HS-27A (cell line): ENCODE results near the gene WDR5.

ENCODE experiments used
- DNase-seq: peaks from one replicate; pipeline ENCODE4 v3.0.0-alpha.2; 2012; ENCODE audit warnings: low read depth, missing footprints

WDR5 gene

DNA sequence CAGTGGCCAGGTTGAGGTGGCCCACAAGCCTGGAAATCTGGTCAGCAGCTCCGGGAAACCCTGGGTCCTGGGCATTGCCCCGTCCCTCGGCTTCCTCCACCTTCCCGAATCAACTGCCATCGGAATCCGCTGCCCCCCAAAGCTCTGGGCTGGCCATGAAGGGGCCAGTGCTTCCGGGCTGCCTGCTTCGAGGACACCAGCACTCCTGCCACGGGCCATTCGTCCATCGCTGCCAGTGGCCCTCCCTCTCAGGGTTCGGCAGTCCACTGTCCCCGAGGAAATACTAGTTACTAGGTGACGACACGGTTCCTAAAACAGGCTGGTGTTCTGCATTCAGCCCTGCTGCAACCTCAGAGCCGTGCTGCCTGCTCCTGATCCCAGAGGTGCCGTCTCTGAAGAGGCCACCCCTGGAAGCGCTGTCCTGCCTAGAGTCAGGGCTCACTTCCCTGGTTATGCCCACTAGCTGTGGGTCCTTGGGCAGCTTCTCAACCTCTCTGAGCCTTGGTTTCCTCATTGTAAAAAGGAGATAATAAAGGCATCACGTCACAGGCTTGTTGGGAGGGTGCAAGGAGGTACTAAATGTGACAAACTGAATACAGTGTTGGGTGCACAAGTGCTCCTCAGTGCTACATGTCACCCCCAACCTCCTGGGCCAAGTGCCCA lies 3.5 kb upstream of the WDR5 start:
- no peak for DNase-seq

DNA sequence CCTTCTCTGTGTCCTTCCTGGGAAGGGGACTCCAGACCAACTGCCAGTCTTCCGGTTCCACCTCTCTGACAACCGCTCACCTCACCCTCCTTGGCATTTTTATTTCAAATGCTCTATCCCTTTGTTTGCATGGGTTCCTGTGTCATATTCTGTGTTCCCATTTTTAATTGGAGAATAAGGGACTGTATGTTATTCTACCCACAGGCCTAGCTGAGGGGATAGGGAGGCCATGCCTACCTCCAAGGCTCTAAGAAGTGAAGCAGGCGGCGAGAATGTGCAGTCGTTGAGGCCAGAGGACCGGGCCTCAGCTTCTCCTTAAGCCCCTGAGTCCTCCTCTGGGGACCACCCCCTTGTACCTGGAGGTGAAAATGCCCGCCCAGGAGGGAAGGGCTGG lies 936 bp upstream of the WDR5 start:
- DNase-seq = no peak

DNA sequence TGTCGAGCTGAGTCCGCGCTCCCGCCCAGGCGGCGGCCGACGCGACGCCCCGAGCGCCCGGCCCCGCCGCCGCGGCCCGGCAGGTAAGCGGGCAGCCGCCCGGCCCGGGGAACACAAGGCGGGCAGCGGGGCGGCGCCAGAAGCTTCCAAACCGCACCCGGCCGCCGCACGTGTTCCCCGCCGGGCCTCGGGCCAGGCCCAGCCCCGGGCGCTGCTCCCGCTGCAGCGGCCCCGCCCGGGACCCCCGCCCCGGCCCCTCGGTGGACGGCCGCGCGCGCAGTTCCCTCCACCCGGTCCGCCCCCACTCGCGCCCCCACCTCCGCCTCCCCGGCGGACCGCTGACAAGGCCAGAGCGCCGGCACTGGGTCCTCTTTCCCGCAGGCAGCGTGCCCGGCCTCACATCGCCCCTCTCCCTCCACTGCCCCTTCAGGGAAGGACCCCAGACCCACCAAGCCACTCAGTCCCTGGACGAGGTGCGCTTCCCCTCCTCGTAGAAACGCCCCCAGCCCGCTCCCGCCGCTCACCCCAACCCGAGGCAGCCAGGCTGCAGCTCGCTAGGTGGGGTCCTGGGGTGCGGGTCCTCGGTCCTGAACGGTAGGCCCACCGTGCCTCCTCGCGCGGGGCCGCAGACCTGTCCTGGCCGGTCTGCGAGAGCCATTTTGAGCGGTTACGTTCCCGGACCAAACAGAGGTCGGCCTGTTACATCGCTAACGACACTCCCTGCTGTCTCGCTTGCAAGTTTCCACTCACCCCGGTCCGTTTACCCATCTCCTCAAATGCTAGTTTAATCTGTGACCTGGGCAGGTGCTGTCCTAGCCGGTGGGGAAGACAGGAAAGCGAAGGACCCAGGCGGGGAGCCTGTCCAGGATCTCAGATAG lies 475 bp downstream of the WDR5 start:
- no peak for DNase-seq

DNA sequence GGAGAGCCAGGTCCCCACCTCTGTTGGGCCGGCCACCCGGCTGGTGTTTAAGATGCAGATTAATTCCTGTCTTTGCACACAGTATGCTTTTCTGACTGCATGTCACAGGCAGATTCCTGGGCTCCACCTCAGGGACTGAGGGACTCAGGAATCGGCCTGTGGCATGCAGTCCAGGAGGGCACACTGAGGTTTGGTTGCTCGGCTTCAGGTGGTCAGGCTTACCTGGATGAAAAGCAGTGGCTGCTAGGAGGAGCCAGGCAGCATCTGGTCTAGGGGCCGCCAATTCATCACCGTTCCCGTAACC lies 1.1 kb downstream of the WDR5 start:
- DNase-seq = no peak

DNA sequence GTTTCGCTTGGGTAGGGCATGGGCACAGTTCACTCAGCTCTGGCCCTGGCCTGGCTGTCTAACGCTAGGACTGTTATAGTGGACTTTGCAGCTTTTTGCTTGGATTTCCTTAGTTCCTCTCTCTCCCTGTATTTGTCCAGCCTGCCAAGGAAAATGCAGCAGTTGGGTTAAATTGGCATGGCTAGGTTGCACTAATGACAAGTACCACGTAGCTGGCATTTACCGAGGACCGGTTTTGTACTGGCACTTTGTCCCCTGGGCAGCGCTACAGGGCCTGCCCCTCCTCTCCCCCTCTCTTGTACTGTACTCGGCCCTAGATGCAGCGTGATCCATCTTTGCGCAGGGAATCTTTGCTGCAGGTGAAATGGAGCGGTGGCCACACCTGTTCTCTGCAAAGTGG lies 2.4 kb downstream of the WDR5 start:
- DNase-seq = no peak

DNA sequence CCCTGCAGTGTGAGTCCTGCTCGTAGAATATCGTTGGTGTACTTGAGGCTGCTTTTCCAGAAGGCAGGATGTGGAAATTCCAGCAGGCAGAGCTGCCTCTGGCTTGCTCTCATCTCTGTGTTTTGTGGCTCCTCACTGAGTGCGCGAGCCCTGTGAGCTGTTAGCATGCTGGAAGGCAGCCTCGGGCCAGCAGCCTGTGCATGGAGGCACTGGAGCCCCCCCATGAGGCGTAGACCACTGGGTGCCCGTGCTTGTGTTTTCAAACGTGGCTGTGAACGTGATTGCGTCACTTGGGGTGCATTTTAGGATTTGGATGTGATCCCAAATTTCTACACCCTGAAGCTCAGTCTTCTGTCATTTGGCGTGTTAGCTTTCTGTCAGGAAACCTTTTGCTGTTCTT lies 3.2 kb downstream of the WDR5 start:
- no peak for DNase-seq

DNA sequence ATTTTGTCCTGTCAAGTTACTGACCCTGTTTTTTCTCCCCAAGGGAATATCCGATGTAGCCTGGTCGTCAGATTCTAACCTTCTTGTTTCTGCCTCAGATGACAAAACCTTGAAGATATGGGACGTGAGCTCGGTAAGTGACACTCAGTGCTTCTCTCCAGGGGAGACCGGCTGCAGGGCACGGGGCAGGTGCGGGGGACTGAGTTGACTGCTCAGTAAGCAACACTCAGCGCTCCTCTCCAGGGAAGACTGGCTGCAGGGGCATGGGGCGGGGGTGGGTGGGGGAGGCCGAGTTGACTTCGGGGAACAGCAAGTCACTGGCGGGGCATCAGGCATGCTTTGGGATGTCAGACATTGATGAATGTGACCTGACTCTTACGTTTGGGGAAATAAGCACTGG lies 6.0 kb downstream of the WDR5 start:
- no peak for DNase-seq

DNA sequence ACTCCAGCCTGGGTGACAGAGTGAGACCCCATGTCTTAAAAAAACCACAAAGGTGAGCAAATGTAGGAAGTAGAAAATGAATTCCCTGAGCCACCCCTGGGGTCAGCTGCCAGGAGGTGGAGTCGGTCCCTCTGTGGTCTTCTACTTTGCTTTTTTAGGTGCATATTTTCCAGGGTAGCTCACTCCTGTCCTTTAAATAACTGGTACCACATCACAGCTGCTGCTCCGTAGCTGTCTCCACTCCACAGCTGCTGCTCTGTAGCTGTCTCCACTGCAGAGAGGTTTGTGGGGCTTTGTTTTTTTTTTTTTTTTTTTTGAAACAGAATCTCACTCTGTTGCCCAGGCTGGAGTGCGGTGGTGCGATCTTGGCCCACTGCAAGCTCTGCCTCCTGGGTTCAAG lies 8.9 kb downstream of the WDR5 start:
- no peak for DNase-seq

DNA sequence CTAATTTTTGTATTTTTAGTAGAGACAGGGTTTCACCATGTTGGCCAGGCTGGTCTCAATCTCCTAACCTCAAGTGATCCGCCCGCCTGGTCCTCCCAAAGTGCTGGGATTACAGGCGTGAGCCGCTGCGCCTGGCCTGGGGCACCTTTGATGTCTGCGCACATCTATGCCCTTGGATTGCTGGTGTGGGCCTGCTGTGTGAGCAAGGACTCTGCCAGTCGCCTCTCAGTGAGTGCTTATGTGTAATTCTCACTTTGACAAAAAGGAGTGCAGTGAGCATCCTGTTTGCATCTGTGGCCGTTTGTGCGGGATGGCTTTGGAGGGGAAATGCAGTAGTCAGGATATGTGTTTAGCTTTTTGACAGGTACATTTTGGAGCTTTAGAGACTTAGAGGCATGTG lies 9.4 kb downstream of the WDR5 start:
- DNase-seq = no peak

DNA sequence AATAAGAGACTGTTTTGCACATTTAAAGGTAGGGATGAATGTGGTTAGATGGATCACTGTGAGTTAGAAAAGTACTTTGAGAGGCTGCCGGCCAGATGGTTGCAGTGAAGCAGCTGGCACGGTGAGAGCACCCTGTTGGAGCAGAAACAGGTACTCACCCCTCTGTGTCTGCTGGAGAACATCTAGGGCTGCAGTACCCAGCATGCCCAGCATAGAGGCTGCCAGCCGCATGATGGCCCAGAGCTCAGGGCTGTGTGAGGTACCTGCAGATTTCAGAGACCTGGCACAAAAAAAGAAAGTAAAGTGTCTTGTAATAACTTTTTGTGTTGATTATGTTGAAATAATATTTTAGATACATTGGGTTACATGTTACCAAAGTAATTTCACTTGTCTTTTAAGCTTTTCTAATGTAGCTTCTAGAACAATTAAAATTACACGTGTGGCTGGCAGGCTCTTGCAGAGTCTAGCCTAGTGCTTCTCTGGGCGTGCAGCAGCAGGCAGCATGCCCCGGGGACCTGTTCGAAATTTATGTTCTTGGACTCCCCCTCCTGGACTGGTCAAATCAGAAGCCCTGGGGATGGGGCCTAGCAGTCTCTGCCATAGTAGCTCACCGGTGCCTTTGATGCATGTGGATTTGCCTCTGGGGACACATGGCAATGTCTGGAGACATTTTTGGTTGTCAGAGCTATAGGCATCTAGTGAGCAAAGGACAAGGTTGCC lies 11.1 kb downstream of the WDR5 start:
- DNase-seq = no peak

DNA sequence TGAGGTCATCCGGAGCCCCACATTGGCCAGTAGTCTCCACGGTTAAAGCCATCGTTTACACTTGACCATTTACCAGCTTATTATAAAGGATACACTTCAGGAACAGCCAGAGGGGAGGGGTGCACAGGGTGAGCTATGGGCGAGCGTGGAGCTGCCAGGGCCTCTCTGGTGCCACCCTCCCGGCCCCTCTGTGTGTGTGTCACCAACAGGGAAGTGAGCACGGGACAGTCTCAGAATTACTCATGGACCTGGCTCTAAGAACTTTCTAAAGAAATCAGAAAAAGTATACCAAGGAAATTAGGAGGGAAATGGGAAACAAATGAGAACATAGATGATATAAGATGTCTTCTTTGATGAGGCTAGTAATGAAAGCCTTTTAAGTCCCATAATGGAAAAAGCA lies 13.5 kb downstream of the WDR5 start:
- no peak for DNase-seq

DNA sequence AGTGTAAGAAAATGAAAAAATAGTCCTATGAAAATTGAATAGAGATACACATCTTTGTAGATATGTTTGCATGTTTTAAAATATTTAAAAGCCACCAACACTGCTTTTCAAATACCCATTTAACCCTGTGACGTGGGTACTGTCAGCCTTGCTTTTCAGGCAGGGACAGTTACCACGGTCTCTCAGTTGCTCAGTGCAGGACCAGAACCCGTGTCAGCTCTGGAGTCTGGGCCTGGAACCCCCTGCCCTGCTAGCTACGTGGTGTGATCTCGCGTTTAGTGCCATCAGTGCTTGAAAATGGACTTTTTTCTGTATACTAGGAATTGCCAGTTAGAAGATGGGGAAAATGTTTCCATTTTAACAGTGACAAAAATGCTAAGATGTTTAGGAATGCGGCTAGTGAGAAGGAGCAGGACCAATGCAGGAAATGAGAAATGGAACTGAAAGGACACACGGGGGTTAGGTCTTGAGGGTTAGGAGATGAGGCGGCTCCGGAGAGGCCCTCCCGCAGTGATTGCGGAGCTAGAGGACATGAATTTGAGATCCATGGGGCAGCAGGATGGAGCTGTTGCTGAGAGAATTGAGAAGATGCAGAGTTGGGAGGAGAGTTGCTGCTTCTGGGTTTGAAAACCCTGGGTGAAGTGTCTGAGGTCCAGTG lies 14.8 kb downstream of the WDR5 start:
- DNase-seq = no peak

DNA sequence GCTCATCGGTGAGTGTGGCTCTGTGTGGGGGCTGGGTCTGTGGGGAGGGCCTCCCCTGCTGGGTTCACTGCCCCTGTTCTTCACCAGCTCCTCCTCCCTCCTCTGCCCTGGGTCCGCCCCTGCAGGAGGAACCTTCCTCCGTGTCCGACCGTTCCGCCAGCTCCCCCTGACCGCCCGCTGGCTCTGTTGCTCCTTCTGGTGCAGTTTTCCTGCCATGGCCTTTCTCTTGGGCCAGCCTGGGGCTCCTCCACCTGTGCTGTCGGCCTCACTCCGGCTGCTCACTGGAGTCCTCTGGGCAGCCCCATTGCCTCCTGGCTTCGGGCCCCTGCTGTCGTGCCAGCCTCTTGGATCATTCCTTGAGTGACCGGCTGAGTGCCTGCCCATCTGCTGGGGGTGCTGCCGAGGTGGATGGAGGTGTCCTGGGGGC lies 16.2 kb downstream of the WDR5 start:
- DNase-seq = no peak

DNA sequence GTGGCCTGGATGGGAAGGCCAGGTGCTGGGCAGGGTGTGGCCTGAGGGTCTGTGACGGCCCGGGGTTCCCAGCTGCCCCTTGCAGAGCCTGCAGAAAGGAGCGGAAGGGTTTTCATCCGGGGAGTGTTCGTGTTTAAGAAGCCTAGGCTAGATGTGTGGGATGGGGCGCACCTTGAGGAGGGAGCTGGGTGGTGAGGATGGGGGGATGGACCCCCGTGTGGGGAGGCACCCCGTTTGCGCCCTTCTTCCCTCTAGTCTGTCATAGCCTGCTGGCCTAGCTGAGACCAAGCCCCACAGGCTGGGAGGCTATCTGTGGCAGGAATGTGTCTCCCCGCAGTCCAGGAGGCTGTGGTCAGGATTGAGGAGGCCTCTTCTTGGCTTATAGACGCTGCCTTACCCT lies 16.6 kb downstream of the WDR5 start:
- no peak for DNase-seq

DNA sequence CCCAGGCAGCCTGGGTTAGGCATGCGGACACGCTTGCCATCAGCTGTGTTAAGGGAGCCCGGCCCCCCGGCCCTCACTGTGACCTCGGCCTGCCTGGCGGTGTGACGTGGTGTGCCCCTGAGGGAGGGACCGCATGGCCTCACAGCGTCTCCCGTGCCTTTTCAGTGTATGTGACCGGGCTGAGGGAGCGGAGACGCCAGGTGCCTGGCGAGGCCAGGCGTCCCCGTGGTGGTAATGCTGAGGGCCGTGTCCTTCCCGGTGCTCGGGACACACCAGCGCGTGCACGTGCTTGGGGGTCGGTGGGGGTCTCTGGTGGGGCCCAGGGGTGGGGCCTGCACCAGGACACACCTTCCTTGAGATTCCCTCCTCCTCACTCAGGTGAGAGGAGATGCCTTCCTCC lies 17.6 kb downstream of the WDR5 start:
- no peak for DNase-seq

DNA sequence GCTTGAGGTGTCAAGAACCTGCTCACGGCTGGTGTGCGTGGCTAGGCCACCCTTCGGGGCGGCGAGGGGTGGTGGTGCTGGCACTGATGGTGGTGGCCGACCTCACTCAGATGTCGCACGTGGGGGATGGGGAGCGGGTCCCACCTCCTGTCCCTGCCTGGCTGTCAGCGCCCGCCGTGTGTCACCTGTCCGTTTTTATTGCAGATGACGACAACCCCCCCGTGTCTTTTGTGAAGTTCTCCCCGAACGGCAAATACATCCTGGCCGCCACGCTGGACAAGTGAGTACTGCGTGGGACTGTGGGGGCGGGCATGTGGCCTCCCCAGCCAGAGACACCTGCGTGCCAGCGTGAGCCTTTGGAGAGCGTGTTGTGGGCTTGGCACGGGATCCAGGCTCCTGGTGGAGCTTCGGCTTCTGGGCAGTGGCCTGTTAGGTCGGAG lies 18.4 kb downstream of the WDR5 start:
- DNase-seq = no peak

DNA sequence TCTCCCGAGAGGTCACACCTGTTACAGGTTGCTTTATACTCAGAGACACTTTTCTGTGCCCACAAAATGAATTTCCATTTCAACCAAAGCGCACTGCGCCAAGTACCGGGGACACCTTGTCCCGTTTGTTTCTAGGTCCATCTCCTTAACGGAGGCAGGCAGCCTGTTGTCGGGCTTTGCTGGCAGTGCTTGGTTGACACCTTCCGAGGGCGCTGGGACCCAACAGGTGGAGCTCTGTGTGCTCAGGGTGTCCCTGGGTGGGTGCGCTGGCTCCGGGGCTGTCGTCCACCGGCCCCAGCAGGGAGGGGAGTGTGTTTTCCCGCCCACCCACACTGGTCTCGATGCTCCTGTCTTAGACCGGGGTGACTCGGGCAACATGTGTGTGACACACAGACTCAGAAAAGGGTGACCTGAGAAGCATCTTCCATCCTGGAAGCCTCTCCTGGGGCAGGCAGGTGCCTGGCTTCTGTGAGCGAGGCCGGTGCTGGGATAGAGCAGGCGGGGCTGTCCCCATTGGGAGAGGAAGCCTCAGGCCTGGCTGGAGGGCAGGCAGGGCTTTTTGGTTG lies 20.0 kb downstream of the WDR5 start:
- DNase-seq = no peak

DNA sequence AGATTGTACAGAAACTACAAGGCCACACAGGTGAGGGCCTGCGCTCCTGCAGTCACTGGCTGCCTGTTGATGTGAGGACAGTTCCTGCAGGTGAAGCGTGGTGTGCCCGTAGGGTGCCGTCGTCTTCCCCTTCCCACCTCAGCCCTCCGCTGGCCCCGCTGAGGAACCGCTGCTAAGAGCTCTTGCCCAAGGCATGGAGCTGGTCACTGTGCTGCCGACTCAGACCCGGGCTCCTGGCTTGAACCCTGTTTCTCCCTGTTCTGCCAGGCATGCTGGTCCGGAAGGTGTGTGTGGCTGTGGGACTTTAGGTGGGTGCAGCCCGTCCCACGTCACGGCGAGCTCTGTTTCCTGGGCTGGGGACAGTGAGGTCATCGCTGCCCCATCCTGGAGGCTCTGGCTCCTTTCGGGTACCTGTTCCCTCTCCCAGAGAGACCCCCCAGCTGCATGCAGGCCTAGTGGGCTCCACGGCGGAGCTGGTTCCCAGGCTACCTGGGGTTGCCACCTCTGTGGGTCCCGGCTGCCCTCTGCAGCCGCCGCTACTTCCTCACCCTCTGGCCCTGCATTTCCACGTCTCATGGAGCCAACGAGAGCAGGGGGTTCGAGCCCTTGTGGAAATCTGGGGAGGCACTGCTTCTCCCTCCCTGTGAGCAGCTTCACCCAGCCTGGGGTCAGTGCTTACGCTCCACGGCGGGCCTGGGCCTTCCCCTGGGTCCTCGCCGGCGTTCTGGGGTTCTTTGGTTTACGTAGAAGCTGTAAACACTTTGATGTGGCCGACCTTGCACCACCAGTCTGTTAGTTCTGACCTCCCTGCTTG lies 20.9 kb downstream of the WDR5 start:
- DNase-seq = no peak

DNA sequence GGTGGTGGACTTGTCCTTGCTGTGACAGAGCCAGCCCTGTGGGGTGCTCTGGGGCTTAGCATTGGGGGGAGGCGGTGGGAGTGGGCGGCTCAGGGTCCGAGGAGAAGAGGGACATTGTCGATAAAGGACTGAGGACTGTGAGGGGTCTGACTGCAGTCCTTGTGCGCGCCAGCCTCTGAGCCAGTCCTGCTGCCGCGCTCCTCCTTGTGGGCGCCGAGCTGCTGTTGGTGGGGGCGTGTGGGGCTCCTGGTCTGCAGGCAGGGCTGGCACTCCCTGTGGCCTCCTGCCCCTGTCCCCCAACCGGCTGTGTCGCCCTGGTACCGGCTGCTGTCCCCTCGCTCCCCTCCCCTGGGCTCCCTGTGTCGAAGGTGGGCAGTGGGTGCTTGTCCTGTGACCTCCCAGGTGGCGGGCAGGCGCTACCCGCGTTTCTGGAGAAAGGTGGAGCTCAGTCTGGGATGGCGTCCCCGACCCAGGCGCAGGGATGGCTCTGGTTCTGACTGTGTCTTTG lies 21.6 kb downstream of the WDR5 start:
- DNase-seq = no peak

DNA sequence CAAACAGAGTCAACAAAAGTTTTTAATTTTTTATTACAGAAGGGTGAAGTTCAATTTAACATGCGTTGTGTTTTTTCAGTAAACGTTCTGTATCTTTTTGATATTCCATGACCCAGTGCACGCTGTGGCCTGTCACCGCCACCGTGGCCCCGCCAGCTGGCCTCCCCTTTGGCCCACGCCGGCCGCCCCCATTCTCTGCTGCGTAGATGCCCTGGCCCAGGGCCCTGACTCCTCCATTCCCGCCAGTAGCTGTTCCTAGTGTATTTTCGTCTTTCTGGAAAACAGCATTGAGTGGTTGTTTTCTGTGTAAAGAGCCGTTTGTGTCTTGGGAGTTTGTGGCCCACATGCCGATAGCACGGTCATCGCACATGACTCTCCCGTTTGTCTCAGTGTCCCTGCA lies 22.4 kb downstream of the WDR5 start:
- DNase-seq = no peak

DNA sequence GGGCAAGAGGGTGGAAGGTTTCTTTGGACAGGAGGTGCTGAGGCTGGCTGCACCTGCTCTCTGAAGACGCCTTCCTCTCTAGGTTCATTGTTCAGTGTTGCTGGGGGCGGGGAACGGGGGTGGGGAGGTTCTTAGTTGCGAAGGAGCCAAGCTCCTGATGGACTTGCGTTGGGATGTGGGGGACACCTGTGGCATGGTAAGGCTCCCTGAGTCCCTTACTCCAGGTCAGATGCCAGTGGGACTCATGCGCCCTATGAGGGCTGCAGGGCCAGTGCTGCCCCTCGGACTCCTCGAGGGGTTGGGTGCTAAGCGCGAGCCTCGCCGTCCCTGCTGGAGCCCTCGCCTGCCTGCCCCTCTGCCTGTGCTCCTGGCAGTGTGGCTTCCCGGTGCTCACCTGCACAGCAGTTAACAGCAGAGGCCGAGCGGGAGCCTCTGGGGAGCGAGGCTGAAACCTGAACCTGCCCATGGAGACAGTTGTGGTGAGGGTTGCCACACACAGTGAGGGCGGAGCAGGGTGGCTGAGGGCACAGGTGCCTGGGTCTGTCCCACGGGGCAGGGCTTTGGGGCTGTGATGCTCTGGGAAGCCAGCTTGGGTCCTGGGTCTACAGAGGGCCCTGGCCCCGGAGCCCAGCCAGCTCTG lies 23.0 kb downstream of the WDR5 start:
- DNase-seq = no peak
